Uterus (tissue), 2 donors: ENCODE results near the gene HIPK2.

Source experiments
- CTCF ChIP-seq, 4 experiments: fragments of 200-600 bp in 2 of 4; fragments of 450-650 bp in 2 of 4; sonication (generic) in 2 of 4; IDR thresholded peaks; one replicate each; pipeline ENCODE4 v1.5.1; 2016 to 2019; ENCODE audit warnings: antibody characterized with exemption in 4 of 4, mild to moderate bottlenecking in 2 of 4, moderate library complexity in 1 of 4
- POLR2A ChIP-seq, 2 donors: fragments of 450-650 bp; IDR thresholded peaks; one replicate each; pipeline ENCODE4 v1.6.1; 2016; ENCODE audit warnings: antibody characterized with exemption in 2 of 2, mild to moderate bottlenecking in 1 of 2, moderate library complexity in 1 of 2

- no peak for TF ChIP-seq CTCF (IDR thresholded peaks at IDR 0.05)
- TF ChIP-seq POLR2A (IDR thresholded peaks at IDR 0.05) = no peak
These were observed 8.7 kb downstream of the HIPK2 start for GRCh38 chr7:139769066-139769465.
